Measurements from ENCODE around the gene TMEM218.

- no peak for TF ChIP-seq CTCF (IDR thresholded peaks at IDR 0.05)
- no peak for TF ChIP-seq POLR2A (IDR thresholded peaks at IDR 0.05)
- TF ChIP-seq POLR2AphosphoS5 (IDR thresholded peaks at IDR 0.05): no peak
- no peak for TF ChIP-seq EP300 (IDR thresholded peaks at IDR 0.05)
Observed at GRCh38 chr11:125102025-125102424, 9.4 kb downstream of the TMEM218 start.
